GM23338 (cell line): ENCODE data around the gene HBB. TPM values are rescaled to one million over a fixed set of nuclear protein-coding genes. Genes with fewer than 3 reads are reported as not detected.

Experiments used
- EZH2 ChIP-seq: fragments of 200-600 bp; sonication (generic); IDR thresholded peaks from one replicate; pipeline ENCODE4 v1.8.0; 2017; ENCODE audit warnings: antibody characterized with exemption, mild to moderate bottlenecking, low read depth; ENCODE audit not compliant: unreplicated experiment
- POLR2AphosphoS5 ChIP-seq: IDR thresholded peaks from 2 replicates; pipeline ENCODE4 v1.6.1; 2016; ENCODE audit warnings: antibody characterized with exemption, low read depth
- STAT1 ChIP-seq: IDR thresholded peaks from one replicate; pipeline ENCODE4 v1.6.1; 2016; ENCODE audit warnings: antibody characterized with exemption; ENCODE audit not compliant: unreplicated experiment
- ZNF114 ChIP-seq: fragments of 250-450 bp; sonication (Bioruptor Pico); IDR thresholded peaks from 2 replicates; pipeline ENCODE4 v1.5.0; 2020; ENCODE audit warnings: mild to moderate bottlenecking, moderate library complexity
- polyA plus RNA-seq: library from polyadenylated mRNA; unstranded; fragments of >200 nt; fragmentation: Nextera tagmentation; extraction: Ambion mirVana; gene quantifications from 2 replicates; pipeline ENCODE4 v1.2.1, GENCODE V29; 2016
- total RNA-seq: library from RNA; depleted of rRNA; stranded (reverse); fragments of >200 nt; shearing (Covaris generic); gene quantifications from 2 replicates; pipeline ENCODE4 v1.2.3, GENCODE V29; 2014
- TF ChIP-seq, protein P1 (sequence below): fragments of 250-450 bp; sonication (Bioruptor Pico); IDR thresholded peaks from 2 replicates; pipeline ENCODE4 v1.5.0; 2020; ENCODE audit warnings: mild to moderate bottlenecking, moderate library complexity
- TF ChIP-seq, protein P2 (sequence below), 2 experiments: fragments of 200-600 bp in 1 of 2; sonication (generic) in 1 of 2; conservative IDR thresholded peaks; 2 replicates each; pipeline versions ENCODE4 v1.5.1 to v1.6.1; 2016 to 2017; ENCODE audit warnings: antibody characterized with exemption in 2 of 2, low read depth in 2 of 2, mild to moderate bottlenecking in 2 of 2, moderate library complexity in 1 of 2
- TF ChIP-seq, protein P3 (sequence below): IDR thresholded peaks from 2 replicates; pipeline ENCODE4 v1.6.1; 2016; ENCODE audit warnings: antibody characterized with exemption

The HBB gene
- total and polyA plus RNA-seq, 2 experiments from 2014 or later: not detected

DNA sequence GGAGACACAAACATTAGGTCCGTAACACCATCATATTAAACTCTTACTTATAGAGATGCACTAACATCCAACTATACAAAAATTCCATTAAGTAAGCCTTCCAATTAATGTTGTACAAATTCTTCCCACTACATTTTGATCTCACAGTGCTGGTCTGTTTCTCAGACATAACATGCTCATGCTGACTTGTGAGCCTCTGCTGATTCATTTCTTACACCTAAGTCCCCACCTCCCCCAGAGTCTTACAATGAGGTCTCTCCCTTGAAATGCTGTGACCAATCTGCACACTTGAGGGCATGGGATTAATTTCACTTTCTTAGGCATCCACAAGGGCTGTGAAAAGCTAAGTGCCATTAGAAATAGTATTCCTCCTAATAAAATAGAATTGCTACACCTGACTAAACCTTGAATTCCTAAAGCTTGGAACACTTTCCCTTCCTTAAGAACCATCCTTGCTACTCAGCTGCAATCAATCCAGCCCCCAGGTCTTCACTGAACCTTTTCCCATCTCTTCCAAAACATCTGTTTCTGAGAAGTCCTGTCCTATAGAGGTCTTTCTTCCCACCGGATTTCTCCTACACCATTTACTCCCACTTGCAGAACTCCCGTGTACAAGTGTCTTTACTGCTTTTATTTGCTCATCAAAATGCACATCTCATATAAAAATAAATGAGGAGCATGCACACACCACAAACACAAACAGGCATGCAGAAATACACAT, 20.8 kb upstream of the HBB start (continued):
- TF ChIP-seq, protein P1, sequence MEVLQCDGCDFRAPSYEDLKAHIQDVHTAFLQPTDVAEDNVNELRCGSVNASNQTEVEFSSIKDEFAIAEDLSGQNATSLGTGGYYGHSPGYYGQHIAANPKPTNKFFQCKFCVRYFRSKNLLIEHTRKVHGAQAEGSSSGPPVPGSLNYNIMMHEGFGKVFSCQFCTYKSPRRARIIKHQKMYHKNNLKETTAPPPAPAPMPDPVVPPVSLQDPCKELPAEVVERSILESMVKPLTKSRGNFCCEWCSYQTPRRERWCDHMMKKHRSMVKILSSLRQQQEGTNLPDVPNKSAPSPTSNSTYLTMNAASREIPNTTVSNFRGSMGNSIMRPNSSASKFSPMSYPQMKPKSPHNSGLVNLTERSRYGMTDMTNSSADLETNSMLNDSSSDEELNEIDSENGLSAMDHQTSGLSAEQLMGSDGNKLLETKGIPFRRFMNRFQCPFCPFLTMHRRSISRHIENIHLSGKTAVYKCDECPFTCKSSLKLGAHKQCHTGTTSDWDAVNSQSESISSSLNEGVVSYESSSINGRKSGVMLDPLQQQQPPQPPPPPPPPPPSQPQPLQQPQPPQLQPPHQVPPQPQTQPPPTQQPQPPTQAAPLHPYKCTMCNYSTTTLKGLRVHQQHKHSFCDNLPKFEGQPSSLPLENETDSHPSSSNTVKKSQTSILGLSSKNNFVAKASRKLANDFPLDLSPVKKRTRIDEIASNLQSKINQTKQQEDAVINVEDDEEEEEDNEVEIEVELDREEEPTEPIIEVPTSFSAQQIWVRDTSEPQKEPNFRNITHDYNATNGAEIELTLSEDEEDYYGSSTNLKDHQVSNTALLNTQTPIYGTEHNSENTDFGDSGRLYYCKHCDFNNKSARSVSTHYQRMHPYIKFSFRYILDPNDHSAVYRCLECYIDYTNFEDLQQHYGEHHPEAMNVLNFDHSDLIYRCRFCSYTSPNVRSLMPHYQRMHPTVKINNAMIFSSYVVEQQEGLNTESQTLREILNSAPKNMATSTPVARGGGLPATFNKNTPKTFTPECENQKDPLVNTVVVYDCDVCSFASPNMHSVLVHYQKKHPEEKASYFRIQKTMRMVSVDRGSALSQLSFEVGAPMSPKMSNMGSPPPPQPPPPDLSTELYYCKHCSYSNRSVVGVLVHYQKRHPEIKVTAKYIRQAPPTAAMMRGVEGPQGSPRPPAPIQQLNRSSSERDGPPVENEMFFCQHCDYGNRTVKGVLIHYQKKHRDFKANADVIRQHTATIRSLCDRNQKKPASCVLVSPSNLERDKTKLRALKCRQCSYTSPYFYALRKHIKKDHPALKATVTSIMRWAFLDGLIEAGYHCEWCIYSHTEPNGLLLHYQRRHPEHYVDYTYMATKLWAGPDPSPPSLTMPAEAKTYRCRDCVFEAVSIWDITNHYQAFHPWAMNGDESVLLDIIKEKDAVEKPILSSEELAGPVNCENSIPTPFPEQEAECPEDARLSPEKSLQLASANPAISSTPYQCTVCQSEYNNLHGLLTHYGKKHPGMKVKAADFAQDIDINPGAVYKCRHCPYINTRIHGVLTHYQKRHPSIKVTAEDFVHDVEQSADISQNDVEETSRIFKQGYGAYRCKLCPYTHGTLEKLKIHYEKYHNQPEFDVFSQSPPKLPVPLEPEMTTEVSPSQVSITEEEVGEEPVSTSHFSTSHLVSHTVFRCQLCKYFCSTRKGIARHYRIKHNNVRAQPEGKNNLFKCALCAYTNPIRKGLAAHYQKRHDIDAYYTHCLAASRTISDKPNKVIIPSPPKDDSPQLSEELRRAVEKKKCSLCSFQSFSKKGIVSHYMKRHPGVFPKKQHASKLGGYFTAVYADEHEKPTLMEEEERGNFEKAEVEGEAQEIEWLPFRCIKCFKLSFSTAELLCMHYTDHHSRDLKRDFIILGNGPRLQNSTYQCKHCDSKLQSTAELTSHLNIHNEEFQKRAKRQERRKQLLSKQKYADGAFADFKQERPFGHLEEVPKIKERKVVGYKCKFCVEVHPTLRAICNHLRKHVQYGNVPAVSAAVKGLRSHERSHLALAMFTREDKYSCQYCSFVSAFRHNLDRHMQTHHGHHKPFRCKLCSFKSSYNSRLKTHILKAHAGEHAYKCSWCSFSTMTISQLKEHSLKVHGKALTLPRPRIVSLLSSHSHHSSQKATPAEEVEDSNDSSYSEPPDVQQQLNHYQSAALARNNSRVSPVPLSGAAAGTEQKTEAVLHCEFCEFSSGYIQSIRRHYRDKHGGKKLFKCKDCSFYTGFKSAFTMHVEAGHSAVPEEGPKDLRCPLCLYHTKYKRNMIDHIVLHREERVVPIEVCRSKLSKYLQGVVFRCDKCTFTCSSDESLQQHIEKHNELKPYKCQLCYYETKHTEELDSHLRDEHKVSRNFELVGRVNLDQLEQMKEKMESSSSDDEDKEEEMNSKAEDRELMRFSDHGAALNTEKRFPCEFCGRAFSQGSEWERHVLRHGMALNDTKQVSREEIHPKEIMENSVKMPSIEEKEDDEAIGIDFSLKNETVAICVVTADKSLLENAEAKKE (CRISPR knock-in tag): no peak
- no peak for TF ChIP-seq ZNF114 (CRISPR knock-in tag)
- no peak for TF ChIP-seq EZH2
- TF ChIP-seq, protein P2, sequence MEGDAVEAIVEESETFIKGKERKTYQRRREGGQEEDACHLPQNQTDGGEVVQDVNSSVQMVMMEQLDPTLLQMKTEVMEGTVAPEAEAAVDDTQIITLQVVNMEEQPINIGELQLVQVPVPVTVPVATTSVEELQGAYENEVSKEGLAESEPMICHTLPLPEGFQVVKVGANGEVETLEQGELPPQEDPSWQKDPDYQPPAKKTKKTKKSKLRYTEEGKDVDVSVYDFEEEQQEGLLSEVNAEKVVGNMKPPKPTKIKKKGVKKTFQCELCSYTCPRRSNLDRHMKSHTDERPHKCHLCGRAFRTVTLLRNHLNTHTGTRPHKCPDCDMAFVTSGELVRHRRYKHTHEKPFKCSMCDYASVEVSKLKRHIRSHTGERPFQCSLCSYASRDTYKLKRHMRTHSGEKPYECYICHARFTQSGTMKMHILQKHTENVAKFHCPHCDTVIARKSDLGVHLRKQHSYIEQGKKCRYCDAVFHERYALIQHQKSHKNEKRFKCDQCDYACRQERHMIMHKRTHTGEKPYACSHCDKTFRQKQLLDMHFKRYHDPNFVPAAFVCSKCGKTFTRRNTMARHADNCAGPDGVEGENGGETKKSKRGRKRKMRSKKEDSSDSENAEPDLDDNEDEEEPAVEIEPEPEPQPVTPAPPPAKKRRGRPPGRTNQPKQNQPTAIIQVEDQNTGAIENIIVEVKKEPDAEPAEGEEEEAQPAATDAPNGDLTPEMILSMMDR (conservative IDR thresholded peaks at IDR 0.05; ENCODE audit: low read depth in 2 of 2): no peak
- no peak for TF ChIP-seq STAT1
- TF ChIP-seq POLR2AphosphoS5: no peak
- TF ChIP-seq, protein P3, sequence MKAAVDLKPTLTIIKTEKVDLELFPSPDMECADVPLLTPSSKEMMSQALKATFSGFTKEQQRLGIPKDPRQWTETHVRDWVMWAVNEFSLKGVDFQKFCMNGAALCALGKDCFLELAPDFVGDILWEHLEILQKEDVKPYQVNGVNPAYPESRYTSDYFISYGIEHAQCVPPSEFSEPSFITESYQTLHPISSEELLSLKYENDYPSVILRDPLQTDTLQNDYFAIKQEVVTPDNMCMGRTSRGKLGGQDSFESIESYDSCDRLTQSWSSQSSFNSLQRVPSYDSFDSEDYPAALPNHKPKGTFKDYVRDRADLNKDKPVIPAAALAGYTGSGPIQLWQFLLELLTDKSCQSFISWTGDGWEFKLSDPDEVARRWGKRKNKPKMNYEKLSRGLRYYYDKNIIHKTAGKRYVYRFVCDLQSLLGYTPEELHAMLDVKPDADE: no peak
